ENCODE results near the gene MC5R.

MC5R gene

DNA sequence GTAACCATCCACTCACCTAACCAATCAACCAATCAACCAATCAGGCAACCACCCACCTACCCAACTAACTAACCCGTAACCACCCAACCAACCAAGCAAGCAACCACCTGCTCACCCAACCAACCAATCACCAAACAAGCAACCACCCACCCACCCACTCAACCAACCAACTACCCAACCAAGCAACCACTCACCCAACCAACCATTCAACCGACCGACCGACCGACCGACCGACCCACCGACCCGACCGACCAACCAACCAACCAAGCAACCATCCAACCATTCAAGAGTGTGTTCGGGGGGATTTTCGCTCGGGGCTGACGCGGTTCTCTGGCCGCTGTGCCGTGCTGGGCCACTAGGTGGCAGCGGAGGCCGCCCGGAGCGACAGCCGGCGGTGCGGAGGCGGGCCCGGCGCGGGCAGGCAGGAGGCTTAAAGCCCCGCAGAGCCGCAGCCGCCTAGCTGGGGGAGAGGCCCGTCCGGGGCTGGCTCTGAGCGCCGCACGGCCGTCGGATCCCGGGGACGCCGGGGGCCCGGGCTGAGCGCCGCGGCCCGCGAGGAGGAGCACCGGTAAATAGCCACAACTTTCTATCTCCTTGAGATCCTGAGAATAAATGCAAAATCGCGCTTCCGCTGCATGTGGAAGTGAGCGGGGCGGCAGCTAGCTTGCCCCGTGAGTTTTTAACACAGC, at the start of gene MC5R:
TSS of gene MC5R (plus strand) at position 443 of the 689 bp plus-strand sequence. CDS start 1,617 bp downstream, outside the sequence.
- peak; percentile 19 for DNase-seq (ENCODE audit: low read depth)

DNA sequence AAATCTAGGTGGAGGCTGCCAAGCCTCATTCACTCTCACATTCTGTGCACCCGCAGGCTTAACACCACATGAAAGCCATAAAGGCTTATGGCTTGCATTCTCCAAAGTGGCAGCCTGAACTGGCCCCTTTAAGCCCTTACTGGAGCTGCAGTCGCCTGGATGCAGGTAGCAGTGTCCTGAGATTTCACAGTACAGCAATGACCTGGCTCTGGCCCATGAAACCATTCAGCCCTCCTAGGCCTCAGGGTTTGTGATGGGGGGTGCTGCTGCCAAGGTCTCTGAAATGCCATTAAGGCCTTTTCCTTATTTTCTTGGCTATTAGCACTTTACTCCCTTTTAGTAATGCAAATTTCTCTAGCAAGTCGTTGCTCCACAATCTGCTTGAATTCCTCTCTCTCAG, 48.9 kb upstream of the MC5R start:
- no peak for DNase-seq (ENCODE audit: low read depth)

DNA sequence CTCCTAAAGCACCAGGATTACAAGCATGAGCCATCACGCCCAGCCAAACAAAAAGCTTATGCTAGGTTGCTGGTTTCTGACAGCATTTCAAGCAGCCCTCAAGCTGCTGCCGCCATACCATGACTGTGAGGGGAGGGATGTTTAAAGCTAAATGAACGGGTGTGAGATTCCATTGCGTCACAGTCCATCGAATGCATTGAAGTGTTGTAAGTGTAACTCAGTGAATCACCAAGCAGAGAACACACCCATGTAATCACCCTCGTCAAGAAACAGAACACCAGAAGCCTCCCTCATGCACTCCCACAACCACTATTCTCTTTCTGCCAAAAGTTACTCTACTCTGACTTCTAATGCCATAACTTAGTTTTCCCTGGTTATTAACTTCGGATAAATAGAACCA, 32.8 kb upstream of the MC5R start:
- no peak for DNase-seq (ENCODE audit: low read depth)

DNA sequence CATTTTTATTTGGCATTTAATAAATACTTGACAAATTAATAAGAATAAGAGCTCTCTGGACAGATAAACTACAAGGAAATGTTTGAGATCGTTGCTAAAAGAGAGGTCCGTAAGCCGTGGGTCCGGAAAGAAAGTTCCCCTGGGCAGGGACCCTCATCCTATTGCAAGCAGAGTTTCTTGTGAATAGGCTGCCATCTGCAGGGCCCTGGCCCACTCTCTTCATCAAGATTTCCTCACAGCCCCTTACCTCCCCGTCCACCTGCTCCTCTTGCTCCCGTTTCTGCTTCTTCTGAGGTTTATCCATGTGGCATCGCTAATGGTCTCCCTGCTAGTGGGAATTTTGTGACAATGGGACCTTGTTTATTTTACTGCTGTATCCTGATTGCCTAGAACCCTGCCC, 30.1 kb upstream of the MC5R start:
- no peak for DNase-seq (ENCODE audit: low read depth)

DNA sequence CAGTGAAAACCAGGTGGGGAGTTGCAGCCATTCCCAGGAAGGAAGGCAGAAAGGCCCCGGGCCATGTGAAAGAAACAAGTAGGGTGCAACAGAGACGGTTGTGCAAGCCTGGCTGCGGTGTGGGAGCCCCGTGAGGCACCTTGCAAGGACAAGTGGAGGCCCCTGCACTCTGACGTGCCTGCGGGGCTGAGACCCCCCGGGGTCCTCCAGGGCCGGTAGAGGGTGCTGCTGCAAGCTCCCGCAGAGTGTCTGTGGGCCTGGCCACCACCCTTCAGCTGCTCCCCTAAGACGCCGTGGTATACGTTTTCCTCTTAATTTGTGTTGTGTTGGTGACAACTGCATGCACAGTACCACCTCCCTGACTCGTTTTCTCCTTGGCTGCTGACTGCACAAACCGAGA, 27.4 kb upstream of the MC5R start:
- DNase-seq (ENCODE audit: low read depth): no peak

DNA sequence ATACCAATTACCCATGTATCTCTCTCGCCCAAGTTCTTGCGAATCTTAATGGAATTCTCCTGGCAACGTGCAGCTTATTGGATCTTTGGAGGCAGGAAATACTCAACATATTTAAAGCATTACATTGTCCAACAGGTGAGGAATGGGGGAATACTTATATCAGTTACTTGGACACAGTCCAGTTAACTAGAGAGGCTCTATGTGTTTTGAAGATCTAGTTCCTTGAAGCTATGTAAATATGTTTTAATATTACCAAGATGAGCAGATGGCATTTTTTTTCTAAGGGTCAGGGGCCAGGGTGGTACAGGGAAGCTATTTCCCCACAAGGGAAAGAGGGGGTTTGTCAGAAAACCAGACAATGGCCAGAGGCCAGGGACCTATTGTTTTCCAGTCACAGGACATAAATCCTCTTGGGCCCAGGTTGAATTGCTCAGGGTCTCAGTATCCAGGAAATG, 26.8 kb upstream of the MC5R start:
- DNase-seq (ENCODE audit: low read depth): no peak

DNA sequence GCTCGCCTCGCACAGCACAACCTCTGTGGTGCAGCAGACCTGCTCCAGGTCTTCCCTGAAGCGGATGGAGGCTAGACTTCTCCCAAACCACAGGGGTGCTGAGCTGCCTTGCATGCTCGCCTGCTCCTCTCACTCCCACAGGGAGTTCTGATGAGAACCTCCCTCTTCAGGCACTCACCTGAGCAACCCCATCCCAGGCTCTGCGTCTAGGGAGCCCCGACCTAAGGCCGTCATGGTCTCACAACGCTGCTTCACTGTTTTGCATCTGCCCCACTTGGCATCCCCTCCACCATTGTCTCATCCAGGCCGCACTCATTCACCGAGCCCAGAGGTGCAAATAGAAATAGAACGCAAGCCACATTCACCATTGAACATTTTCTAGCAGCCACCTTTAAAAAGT, 24.6 kb upstream of the MC5R start:
- no peak for DNase-seq (ENCODE audit: low read depth)

DNA sequence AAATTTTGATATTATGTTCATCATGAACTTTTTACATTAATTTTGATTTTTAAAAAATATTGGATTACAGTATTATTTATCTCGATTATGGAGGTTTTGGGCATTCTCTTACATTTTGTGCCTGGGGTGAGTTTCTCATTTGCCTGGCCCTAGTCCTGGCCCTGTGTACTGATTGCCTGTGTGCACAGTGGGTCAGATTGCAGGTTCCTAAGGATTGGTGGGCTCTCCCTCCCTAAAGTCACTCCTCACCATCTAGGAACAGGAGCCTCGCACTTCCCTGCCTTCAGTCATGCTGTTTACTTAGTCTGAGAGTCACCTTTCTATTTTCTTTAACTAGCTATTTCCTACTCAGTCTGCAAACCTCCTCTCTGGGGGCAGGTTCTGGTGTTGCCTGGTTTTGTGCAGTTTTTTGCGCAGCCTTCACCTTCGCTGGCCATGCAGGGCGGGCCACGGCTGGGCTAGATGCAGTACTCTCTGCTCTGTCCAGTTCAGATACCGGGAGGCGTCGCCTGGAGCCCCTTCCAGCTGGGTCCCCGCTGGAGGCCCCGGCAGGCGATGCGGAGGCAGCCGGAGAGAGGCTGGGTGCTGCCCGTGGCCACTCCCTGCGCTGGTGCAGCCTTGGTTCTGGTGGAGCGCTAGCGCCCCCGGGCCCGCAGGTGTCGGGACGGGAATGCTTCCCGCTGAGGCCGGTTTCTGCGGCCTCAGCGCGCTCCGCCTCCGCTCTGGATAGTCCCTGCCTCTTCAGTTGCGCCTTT, 23.3 kb upstream of the MC5R start:
- no peak for DNase-seq (ENCODE audit: low read depth)

DNA sequence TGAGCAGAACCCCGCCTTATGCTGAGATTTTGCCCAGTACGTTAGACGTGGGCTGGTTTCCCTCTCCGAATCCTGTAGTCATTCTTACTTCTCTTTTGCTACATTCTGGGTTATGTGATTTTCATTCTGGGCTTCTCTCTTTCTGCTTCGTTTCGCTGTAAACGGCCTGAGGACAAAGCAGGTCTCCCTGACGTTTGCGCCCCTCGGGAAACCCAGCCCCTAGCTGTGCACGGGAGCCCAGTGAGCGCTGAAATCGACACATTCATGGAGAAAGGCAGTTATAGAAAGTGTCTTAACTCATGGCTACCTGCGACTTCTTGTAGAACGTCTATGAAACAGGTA, 22.7 kb upstream of the MC5R start:
- DNase-seq (ENCODE audit: low read depth): no peak

DNA sequence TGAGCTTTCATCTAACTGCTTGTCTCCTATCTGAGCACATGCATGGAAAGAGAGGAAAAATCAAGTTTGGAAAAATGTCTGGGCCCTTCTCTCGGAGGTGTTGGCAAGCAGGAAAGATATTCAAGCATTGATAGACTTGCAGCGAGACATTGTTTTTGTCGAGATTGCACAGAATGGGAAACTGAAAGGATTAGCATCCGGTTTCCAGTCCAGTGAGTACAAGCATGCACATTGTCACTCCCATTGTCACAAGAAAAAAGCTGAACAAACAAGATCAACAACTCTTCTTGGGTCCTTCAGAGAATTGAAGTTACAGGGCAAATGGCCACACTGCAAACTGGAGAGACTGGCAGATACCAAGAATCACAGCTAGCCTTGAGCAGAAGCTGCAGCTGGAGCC, 19.6 kb upstream of the MC5R start:
- DNase-seq (ENCODE audit: low read depth): no peak

DNA sequence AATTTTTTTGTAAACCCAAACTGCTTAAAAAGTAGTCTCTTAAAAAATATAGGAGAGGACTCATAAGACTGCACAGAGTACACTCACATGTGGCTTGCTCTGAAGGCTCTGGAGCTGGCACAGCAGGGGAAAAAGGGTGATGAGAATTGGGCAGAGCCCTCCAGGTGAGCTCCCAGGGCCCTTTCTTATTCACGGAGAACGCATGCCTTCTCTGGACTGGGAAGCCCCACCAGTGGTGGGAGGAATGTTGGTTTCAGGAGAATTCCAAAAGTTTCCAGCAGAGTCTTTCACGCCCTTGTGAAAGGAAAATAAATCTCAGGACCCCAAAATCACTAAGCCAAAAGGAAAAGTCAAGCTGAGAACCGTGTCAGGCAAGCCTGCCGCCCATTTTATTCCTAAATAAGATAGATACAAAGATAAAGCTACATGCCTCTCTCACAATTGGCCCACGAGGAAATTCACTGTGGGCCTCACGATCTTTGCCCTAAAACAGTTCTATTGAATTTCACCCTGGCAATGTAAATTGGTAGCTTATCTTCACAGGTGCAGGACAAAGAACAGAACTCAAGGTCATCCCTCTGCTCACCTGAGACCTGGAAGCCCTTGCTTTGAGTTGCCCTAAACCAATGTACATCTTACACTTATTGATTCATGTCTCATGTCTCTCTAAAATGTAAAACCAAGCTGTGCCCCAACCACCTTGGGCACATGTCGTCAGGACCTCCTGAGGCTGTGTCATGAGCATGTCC, 15.5 kb upstream of the MC5R start:
- DNase-seq (ENCODE audit: low read depth): no peak

DNA sequence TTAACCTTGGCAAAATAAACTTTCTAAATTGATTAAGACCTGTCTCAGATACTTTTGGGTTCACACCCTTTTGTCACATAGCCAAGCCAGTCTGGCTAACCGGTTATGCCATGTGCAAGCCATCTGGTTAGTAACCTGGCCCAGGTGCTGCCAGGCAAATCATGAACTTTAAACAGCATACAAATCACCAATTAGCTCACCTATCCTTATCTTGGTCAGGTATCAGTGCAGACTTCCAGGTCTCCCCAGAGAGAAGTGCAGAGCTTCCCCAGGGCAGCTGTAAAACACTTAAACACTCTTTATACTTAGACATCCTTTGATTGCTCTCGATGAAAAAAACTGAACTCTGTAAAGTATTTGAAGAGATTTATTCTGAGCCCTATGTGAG, 14.9 kb upstream of the MC5R start:
- no peak for DNase-seq (ENCODE audit: low read depth)

DNA sequence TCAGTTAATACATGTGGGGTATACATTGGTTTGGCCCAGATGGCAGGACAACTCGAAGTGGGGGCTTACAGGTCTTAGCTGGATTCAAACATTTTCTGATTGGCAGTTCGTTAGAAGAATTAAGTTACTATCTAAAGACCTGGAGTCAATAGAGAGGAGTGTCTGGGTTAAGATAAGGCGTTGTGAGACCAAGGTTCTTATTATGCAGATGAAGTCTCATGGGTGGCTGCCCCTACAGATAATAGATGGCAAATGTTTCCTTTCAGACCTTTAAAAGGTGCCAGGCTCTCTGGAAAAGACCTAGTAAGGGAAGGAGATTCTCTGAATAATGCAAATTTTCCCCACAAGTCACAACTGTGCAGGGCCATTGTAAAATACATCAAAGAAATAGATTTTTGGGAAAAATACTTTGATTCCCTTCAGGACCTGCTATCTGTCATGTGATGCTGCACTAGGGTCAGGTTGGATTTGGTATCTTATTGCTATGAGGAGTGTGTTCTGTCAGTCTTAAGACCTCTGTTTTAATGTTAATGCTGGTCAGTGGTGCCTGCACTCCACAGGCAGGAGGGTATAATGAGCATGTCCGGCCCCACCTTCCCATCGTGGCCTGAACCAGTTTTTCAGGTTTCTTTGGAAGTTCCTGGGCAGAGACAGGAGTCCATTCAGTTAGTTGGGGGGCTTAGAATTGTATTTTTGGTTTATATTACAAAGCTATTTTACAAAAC, 14.3 kb upstream of the MC5R start:
- DNase-seq (ENCODE audit: low read depth): no peak

DNA sequence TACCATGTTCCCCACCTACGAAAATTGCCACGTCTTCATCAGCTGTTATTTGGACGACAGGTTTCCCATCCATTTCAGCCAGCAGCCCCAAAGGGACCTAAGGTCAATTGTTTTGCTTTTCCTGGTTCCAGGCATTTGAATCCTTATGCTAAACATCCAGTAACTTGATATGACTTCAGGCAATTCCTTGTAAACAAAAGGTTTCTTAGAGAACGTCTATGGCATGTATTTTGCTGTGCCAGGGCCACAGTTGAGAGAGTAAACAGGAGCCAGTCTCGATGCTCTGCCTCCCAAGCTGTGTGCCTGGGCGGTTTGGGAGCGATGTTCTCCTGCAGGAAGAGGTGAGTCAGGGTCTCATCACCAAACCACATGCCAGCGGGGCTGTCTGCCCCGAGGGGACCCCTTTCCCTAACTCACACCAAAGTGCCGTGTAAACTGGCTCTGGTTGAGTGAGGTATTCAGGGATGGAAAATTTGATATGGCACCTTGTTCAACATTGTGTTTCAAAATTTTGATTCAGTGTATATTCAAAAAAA, 12.9 kb upstream of the MC5R start:
- DNase-seq (ENCODE audit: low read depth): no peak

DNA sequence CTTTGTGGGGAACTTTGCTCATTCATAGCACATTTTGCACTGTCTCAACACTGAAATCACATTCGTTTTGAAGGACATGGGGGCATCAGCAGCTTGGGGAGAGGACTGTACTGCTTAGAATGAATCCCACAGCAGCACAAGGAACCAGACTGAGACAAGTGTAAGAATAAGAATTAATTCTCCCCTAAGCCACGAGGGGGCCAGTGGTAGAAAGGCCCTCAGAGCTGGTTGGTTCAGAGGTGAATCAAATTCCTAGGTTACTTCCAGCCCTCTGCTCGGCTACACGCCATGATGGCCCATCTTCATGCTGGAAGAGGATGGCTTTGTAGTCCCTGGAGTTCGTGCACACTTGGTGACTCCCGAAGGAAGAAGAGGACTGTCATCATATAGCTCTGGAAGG, 12.0 kb upstream of the MC5R start:
- DNase-seq (ENCODE audit: low read depth): no peak

DNA sequence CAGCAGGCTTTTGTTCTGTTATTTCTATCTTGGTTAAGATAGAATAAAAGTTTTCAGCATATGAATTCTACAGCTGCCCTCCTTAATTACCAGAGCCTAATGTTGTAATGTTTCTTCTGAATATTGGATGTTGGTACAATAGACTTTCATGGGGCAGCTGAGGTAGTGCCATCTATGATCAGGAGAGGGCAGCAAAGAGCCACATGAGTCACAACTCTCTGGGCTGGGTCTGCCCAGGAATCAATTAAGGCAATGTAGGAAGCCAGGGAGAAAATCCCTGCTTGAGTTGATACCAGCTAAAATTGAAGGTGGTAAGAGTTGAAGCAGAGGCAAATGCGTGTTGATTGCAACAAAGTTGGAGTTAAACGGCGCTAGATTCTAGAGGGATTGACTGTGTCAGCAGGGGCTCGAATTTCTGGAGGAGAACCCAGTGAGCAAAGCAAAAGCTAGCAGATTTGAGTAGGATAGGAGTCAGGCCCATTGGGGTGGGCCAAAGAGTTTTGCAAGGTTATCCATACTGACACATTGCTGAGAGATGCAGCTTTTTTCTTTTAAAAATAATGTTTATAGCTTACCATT, 10.6 kb upstream of the MC5R start:
- no peak for DNase-seq (ENCODE audit: low read depth)

DNA sequence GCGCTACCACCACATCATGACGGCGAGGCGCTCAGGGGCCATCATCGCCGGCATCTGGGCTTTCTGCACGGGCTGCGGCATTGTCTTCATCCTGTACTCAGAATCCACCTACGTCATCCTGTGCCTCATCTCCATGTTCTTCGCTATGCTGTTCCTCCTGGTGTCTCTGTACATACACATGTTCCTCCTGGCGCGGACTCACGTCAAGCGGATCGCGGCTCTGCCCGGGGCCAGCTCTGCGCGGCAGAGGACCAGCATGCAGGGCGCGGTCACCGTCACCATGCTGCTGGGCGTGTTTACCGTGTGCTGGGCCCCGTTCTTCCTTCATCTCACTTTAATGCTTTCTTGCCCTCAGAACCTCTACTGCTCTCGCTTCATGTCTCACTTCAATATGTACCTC, 2.3 kb downstream of the MC5R start:
- no peak for DNase-seq (ENCODE audit: low read depth)

DNA sequence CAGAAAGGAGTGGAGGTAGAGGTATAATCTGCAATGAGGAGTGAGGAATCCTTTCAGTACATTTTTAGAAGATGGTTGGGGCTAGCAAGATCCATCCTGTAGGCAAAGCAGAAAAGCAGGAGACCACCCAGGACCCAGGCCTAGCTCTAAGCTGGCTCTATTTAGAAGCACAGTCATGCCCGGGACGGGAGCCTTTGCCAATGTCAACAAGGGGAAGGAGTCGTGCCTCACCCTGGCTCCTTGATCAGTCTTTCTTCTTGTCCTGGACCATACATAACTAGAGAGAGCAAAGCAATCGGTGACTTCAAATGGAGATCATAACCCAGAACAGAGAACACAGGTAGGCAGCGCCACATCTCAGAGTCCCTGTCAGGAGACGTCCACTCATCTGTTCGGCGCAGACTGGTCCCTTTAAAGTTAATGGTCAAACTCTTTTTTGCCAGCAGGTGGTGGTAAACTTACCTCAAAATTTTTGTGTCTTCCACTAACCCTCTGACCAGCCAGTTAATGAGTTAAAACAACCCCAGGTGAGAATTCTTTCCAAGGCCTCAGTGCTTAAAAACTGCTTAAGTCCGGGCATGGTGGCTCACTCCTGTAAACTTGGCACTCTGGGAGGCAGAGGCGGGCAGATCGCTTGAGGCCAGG, 8.0 kb downstream of the MC5R start:
- no peak for DNase-seq (ENCODE audit: low read depth)

DNA sequence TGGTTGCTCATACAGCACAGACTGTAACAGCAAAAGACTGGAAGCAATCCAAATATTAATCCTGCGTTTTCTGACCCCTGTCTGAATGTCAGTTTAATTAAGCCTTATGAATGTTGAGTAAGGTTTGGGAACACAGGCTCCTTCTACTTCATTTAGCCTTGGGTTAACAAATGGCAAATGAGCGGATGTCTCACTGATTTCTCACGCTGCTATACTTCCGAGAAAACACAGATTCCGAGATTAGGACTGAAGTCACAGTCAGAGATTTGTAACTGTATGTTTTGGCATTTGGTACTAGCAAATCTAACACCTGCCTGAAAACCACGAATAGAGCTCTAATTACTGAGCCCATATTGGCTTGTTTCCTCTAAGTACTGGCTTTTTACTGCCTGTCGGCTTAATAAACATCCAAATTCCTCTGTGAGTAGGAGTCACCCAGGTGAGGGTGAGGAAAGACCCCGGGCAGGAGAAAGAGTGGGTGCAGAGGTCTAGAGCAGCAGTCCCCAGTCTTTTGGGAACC, 10.6 kb downstream of the MC5R start:
- DNase-seq (ENCODE audit: low read depth): no peak

DNA sequence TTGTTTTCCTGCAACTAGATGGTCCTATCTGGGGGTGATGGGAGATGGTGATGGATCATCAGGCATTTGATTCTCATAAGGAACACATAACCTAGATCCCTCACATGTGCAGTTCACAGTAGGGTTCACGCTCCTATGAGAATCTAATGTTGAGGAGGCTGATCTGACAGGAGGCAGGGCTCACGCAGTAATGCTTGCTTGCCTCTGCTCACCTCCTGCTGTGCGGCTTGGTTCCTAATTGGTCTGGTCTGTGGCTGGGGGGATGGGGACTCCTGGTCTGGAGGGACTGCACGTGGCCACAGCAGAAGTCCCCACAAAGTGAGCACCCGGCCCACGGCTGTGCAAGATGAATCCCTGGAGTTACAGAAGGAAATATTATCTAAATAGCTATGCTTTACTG, 11.3 kb downstream of the MC5R start:
- DNase-seq (ENCODE audit: low read depth): no peak

DNA sequence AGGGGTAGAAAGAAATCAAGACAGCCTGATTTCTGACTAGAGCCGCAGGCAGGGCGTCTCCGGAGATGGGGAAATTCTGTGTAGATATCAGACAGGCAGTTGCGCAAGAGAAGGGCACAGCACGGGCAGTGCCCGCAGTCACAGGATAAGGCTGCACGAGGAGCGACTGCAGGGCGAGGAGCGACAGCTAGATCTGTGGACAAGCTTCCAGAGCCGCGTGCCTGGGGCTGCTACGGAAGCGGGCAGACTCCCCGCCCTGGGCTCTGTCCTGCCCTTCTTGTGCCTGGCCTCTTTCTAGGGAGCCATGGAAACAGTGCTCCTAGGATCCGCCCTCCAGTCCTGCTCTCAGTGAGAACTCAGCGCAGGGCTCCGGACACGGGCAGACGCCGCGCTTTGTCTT, 12.6 kb downstream of the MC5R start:
- no peak for DNase-seq (ENCODE audit: low read depth)

All from T-helper 22 cell (primary cell).